ENCODE results near the gene TENM3. TPM values are rescaled to one million over a fixed set of nuclear protein-coding genes. Genes with fewer than 3 reads are reported as not detected.

The TENM3 gene
- total RNA-seq, 1 experiment from 2014 or later, result 71.0 TPM

- CTCF ChIA-PET, result no interaction called here
These were observed 37.4 kb downstream of the TENM3 start for GRCh38 chr4:182280436-182281111.

GRCh38 chr4:182286035-182286434 is 42.8 kb downstream of the TENM3 start:
- CTCF ChIA-PET, result no interaction called here
- peaks cover 4% of the 10 kb centered on the region for H3K9me3 Mint-ChIP-seq
- no peaks in the 10 kb centered on the region for H3K27me3 Mint-ChIP-seq (ENCODE audit: low read depth)
- POLR2A ChIA-PET, result no interaction called here
- ATAC-seq (no peak), DNase-seq (ENCODE audit: low spot score) (no peak)
- no peak overlapping the region for H3K4me3 Mint-ChIP-seq
- peaks cover 3% of the 10 kb centered on the region; the same call in 1 of the 2 replicates for H3K36me3 Mint-ChIP-seq
- H3K27ac Mint-ChIP-seq, result no peak overlapping the region
- H3K4me1 Mint-ChIP-seq, result no peaks in the 10 kb centered on the region
- no peak for TF ChIP-seq GABPB1 (CRISPR knock-in tag; IDR thresholded peaks at IDR 0.05)
- TF ChIP-seq SOX15 (CRISPR knock-in tag; IDR thresholded peaks at IDR 0.05), result no peak
- TF ChIP-seq ATF1 (CRISPR knock-in tag; IDR thresholded peaks at IDR 0.05), result no peak
- TF ChIP-seq RELA (CRISPR knock-in tag; IDR thresholded peaks at IDR 0.05; ENCODE audit: borderline replicate concordance), result no peak
- TF ChIP-seq PRRX2 (CRISPR knock-in tag; IDR thresholded peaks at IDR 0.05), result no peak
- no peak for TF ChIP-seq HMGA2 (CRISPR knock-in tag; IDR thresholded peaks at IDR 0.05)
- TF ChIP-seq ZNF121 (CRISPR knock-in tag; IDR thresholded peaks at IDR 0.05), result no peak
- no peak for TF ChIP-seq IRF2 (CRISPR knock-in tag; IDR thresholded peaks at IDR 0.05; ENCODE audit: borderline replicate concordance, low read depth)
- no peak for TF ChIP-seq ZBTB43 (CRISPR knock-in tag; IDR thresholded peaks at IDR 0.05)
- no peak for TF ChIP-seq ZSCAN18 (CRISPR knock-in tag; IDR thresholded peaks at IDR 0.05)
- no peak for TF ChIP-seq FOXJ3 (CRISPR knock-in tag; IDR thresholded peaks at IDR 0.05; ENCODE audit: borderline replicate concordance)
- TF ChIP-seq JAZF1 (CRISPR knock-in tag; IDR thresholded peaks at IDR 0.05), result no peak

More at GRCh38 chr4:182280436-182281111, 37.4 kb downstream of the TENM3 start:
- peaks cover 5% of the 10 kb centered on the region for H3K4me1 Mint-ChIP-seq
- POLR2A ChIA-PET, result no interaction called here
- DNase-seq (ENCODE audit: low spot score) (no peak), ATAC-seq (no peak)
- no peak overlapping the region for H3K27ac Mint-ChIP-seq
- no peaks in the 10 kb centered on the region for H3K9me3 Mint-ChIP-seq
- no peak overlapping the region for H3K4me3 Mint-ChIP-seq
- TF ChIP-seq NR1H2 (CRISPR knock-in tag; IDR thresholded peaks at IDR 0.05) (no peak), NFE2L1 (CRISPR knock-in tag; IDR thresholded peaks at IDR 0.05) (no peak), ZNF423 (CRISPR knock-in tag; IDR thresholded peaks at IDR 0.05) (no peak), ATF2 (CRISPR knock-in tag; IDR thresholded peaks at IDR 0.05; ENCODE audit: borderline replicate concordance, low read depth) (no peak), GRHL2 (CRISPR knock-in tag; IDR thresholded peaks at IDR 0.05; ENCODE audit: insufficient replicate concordance, severe bottlenecking) (no peak), ATF1 (CRISPR knock-in tag; IDR thresholded peaks at IDR 0.05) (no peak), IRF2 (CRISPR knock-in tag; IDR thresholded peaks at IDR 0.05; ENCODE audit: borderline replicate concordance, low read depth) (no peak), ATF6 (CRISPR knock-in tag; IDR thresholded peaks at IDR 0.05) (no peak)
- TF ChIP-seq, protein P1, sequence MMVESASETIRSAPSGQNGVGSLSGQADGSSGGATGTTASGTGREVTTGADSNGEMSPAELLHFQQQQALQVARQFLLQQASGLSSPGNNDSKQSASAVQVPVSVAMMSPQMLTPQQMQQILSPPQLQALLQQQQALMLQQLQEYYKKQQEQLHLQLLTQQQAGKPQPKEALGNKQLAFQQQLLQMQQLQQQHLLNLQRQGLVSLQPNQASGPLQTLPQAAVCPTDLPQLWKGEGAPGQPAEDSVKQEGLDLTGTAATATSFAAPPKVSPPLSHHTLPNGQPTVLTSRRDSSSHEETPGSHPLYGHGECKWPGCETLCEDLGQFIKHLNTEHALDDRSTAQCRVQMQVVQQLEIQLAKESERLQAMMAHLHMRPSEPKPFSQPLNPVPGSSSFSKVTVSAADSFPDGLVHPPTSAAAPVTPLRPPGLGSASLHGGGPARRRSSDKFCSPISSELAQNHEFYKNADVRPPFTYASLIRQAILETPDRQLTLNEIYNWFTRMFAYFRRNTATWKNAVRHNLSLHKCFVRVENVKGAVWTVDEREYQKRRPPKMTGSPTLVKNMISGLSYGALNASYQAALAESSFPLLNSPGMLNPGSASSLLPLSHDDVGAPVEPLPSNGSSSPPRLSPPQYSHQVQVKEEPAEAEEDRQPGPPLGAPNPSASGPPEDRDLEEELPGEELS (CRISPR knock-in tag; IDR thresholded peaks at IDR 0.05), result no peak
- TF ChIP-seq, protein P2, sequence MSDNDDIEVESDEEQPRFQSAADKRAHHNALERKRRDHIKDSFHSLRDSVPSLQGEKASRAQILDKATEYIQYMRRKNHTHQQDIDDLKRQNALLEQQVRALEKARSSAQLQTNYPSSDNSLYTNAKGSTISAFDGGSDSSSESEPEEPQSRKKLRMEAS (CRISPR knock-in tag; IDR thresholded peaks at IDR 0.05), result no peak
- no peaks in the 10 kb centered on the region for H3K36me3 Mint-ChIP-seq
- no peaks in the 10 kb centered on the region for H3K27me3 Mint-ChIP-seq (ENCODE audit: low read depth)
